Effector CD8-positive, alpha-beta T cell (primary cell): ENCODE data around the gene NECAB2.
"Not testable (repeated sequence)": the region's sequence is repeated elsewhere in the genome, so short reads cannot be mapped to it uniquely, and the experiment has no call there.

Experiments used
- DNase-seq: peaks from one replicate; lab custom pipeline; 2025; lab: John Stamatoyannopoulos, UW

NECAB2 gene

GRCh38 chr16:83936581-83937165 is 31.4 kb upstream of the NECAB2 start:
- no peak for DNase-seq

GRCh38 chr16:83937267-83937666 is 30.8 kb upstream of the NECAB2 start:
- no peak for DNase-seq

GRCh38 chr16:83937922-83938885 is 29.8 kb upstream of the NECAB2 start:
- DNase-seq, result no peak

- no peak for DNase-seq
Observed at GRCh38 chr16:83939266-83939855, 28.7 kb upstream of the NECAB2 start.

- no peak for DNase-seq
Observed at GRCh38 chr16:83940119-83940518, 27.9 kb upstream of the NECAB2 start.

GRCh38 chr16:83940630-83941378 is 27.2 kb upstream of the NECAB2 start:
- no peak for DNase-seq

GRCh38 chr16:83941546-83941945 is 26.5 kb upstream of the NECAB2 start:
- not testable (repeated sequence) for DNase-seq

GRCh38 chr16:83942074-83942473 is 26.0 kb upstream of the NECAB2 start:
- no peak for DNase-seq

- DNase-seq, result no peak
Observed at GRCh38 chr16:83942815-83943515, 25.1 kb upstream of the NECAB2 start.

GRCh38 chr16:83943516-83944050 is 24.5 kb upstream of the NECAB2 start:
- DNase-seq, result no peak

GRCh38 chr16:83945587-83945986 is 22.5 kb upstream of the NECAB2 start:
- DNase-seq, result no peak

- DNase-seq, result no peak
Observed at GRCh38 chr16:83946154-83946780, 21.8 kb upstream of the NECAB2 start.

GRCh38 chr16:83946781-83947566 is 21.1 kb upstream of the NECAB2 start:
- no peak for DNase-seq

- no peak for DNase-seq
Observed at GRCh38 chr16:83947642-83948234, 20.3 kb upstream of the NECAB2 start.

- no peak for DNase-seq
Observed at GRCh38 chr16:83948914-83949723, 18.9 kb upstream of the NECAB2 start.

- no peak for DNase-seq
Observed at GRCh38 chr16:83949724-83950001, 18.4 kb upstream of the NECAB2 start.

- DNase-seq, result not testable (repeated sequence)
Observed at GRCh38 chr16:83950862-83951399, 17.1 kb upstream of the NECAB2 start.

- no peak for DNase-seq
Observed at GRCh38 chr16:83951544-83951943, 16.5 kb upstream of the NECAB2 start.

GRCh38 chr16:83952587-83952939 is 15.5 kb upstream of the NECAB2 start:
- DNase-seq, result no peak
